ENCODE measurements around the gene AADAT.

GRCh38 chr4:170090352-170091052, 746 bp upstream of the AADAT start:
- TF ChIP-seq POLR2A (IDR thresholded peaks at IDR 0.05; ENCODE audit: low read depth, low read length): no peak
- TF ChIP-seq PAX5 (IDR thresholded peaks at IDR 0.05; ENCODE audit: insufficient read depth, low read length, severe bottlenecking): no peak
- TF ChIP-seq SPI1 (IDR thresholded peaks at IDR 0.05; ENCODE audit: low read depth, low read length): no peak
- no peak for TF ChIP-seq TAF1 (IDR thresholded peaks at IDR 0.05; ENCODE audit: low read depth, low read length)
- TF ChIP-seq POLR2AphosphoS5 (IDR thresholded peaks at IDR 0.05; ENCODE audit: low read depth, low read length): no peak
- TF ChIP-seq POU2F2 (IDR thresholded peaks at IDR 0.05; ENCODE audit: low read depth, low read length): no peak

Measured in GM12891 (cell line).